Gastrocnemius medialis (tissue), 4 donors: ENCODE measurements around the gene COX5A. TPM values are rescaled to one million over a fixed set of nuclear protein-coding genes. Genes with fewer than 3 reads are reported as not detected.
A peak's percentile ranks its signal among the peaks of the same experiment; 100 is the strongest.
"Not testable (repeated sequence)": the region's sequence is repeated elsewhere in the genome, so short reads cannot be mapped to it uniquely, and the experiment has no call there.

ENCODE experiments used
- ATAC-seq, 2 donors: fragments of 150-250 bp; one replicate each; pipeline ENCODE4 v1.9.1; 2016
- DNase-seq, 2 donors: peaks; one replicate each; pipeline ENCODE4 v3.0.0-alpha.2; 2019
- H3K27ac ChIP-seq, 4 donors: fragments of 200-600 bp; sonication (generic); 1 replicate in 1 of 4; 2 replicates in 3 of 4; pipeline ENCODE4 v1.5.1; 2016 to 2018; ENCODE audit warnings: mild to moderate bottlenecking in 2 of 4, moderate library complexity in 1 of 4
- H3K27me3 ChIP-seq, 3 donors: fragments of 200-600 bp; sonication (generic) in 2 of 3; 1 replicate in 1 of 3; 2 replicates in 2 of 3; pipeline versions ENCODE4 v1.5.1 to v1.6.0; 2016 to 2019; ENCODE audit warnings: mild to moderate bottlenecking in 1 of 3, moderate library complexity in 1 of 3
- H3K36me3 ChIP-seq, 2 donors: fragments of 200-600 bp; sonication (generic) in 1 of 2; one replicate each; pipeline ENCODE4 v1.5.1; 2017 to 2018
- H3K4me1 ChIP-seq, 2 donors: fragments of 200-600 bp; sonication (generic) in 1 of 2; one replicate each; pipeline ENCODE4 v1.5.1; 2016 to 2017; ENCODE audit warnings: mild to moderate bottlenecking in 2 of 2
- H3K4me3 ChIP-seq, 4 donors: fragments of 200-600 bp; sonication (generic) in 3 of 4; 1 replicate in 1 of 4; 2 replicates in 3 of 4; pipeline ENCODE4 v1.5.1; 2016 to 2019; ENCODE audit warnings: mild to moderate bottlenecking in 2 of 4
- H3K9me3 ChIP-seq, 3 donors: fragments of 200-600 bp; sonication (generic) in 2 of 3; 1 replicate in 1 of 3; 2 replicates in 2 of 3; pipeline ENCODE4 v1.5.1; 2016 to 2019
- POLR2A ChIP-seq, 2 donors: fragments of 450-650 bp; IDR thresholded peaks; one replicate each; pipeline ENCODE4 v1.6.1; 2017; ENCODE audit warnings: antibody characterized with exemption in 2 of 2, mild to moderate bottlenecking in 2 of 2, moderate library complexity in 2 of 2
- in situ Hi-C, 4 donors: fragments of 200-750 bp; cut with MboI; loops; one replicate each; pipeline versions ENCODE4 v1.15.0 to v1.8.0; 2017; ENCODE audit warnings: low sequenced_read_pairs in 4 of 4
- intact Hi-C: fragments of 100-400 bp; cut with DNase I; formaldehyde crosslinking; loops from one replicate; pipeline ENCODE4 v1.15.1; 2023; ENCODE audit warnings: low total_unique reads
- total RNA-seq, 4 donors: library from RNA; depleted of rRNA; stranded (reverse); fragments of >200 nt; gene quantifications; one replicate each; pipeline versions ENCODE4 v1.1.0 to v1.2.3, GENCODE V29; 2016
- TF ChIP-seq, protein P1 (sequence below), 5 experiments: fragments of 450-650 bp in 3 of 5; fragments of 200-600 bp in 2 of 5; sonication (generic) in 2 of 5; IDR thresholded peaks in 4 of 5; conservative IDR thresholded peaks in 1 of 5; 1 replicate in 4 of 5; 2 replicates in 1 of 5; pipeline ENCODE4 v1.5.1; 2016 to 2019; ENCODE audit warnings: antibody characterized with exemption in 5 of 5, mild to moderate bottlenecking in 3 of 5, moderate library complexity in 3 of 5

The COX5A gene
- total RNA-seq, 4 donors from 2014 or later = 425 to 558 (median 512) TPM

DNA sequence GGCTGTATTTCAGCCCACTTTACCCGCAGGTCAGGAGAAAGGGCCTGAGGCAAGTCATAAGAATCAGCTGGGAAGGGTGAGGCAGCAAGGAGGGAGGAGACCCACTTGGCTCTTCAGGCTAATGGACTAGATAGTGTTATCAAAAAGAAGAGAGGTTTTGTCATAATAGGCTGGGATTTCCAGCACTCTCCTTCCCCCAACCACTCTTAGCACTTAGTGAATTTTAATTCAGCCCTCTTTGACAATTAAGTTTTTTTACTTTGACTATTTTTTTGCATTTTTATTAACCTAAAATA lies 47.3 kb downstream of the COX5A start:
- Histone ChIP-seq H3K27me3 (no peaks in the 10 kb centered on the region), H3K4me1 (peaks cover 25 to 28% of the 10 kb centered on the region in 2 donors), H3K27ac (peak overlapping the region; percentile 88 to 96 (median 92)), H3K9me3 (no peaks in the 10 kb centered on the region), H3K36me3 (peaks cover 0 to 13% of the 10 kb centered on the region in 2 donors), H3K4me3 (peak overlapping the region; percentile 88 to 100 (median 92))
- ATAC-seq (no peak), DNase-seq (no peak)
- intact Hi-C loops (no loop called here), in situ Hi-C loops (no loop called here)
- TF ChIP-seq POLR2A (IDR thresholded peaks at IDR 0.05) = no peak
- TF ChIP-seq, protein P1, sequence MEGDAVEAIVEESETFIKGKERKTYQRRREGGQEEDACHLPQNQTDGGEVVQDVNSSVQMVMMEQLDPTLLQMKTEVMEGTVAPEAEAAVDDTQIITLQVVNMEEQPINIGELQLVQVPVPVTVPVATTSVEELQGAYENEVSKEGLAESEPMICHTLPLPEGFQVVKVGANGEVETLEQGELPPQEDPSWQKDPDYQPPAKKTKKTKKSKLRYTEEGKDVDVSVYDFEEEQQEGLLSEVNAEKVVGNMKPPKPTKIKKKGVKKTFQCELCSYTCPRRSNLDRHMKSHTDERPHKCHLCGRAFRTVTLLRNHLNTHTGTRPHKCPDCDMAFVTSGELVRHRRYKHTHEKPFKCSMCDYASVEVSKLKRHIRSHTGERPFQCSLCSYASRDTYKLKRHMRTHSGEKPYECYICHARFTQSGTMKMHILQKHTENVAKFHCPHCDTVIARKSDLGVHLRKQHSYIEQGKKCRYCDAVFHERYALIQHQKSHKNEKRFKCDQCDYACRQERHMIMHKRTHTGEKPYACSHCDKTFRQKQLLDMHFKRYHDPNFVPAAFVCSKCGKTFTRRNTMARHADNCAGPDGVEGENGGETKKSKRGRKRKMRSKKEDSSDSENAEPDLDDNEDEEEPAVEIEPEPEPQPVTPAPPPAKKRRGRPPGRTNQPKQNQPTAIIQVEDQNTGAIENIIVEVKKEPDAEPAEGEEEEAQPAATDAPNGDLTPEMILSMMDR (IDR thresholded peaks at IDR 0.05 in 4 of 5, conservative IDR thresholded peaks at IDR 0.05 in 1 of 5) = no peak

DNA sequence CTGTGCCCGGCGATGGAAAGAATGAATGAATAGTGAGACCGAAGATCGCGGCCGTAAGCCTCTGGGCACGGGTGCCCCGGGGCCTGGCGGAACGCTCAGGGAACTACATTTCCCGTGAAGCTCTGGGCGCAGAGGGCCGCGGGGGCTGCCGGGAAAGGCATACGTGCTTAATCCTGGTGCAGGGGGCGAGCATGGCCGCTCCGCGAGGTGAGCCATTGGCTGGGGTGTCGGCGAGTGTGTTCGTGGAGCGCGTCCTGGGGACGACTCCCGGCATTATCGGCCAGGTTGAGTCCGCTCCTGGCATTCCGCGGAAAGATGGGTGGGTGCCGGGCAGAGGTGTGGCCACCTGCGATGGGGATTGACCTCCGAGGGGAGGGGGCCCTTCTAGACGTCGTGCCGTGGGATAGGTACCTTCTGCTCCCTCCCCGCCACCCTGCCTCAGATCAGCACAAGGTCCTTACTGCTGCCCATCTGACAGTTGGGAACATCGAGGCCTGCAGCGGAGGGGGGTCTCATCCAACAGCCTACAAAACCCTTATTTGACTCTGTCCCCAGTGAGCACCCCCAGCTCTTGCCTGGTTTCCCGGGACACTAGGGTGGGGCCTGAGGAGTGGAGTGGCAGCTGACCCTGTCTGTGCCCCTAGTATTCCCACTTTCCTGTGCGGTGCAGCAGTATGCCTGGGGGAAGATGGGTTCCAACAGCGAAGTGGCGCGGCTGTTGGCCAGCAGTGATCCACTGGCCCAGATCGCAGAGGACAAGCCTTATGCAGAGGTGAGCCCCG lies 47.8 kb downstream of the COX5A start, which contains the start of gene MPI:
Gene MPI (plus strand): TSS at position 160 of the 782 bp plus-strand sequence. CDS start 32 bp downstream, at position 192.
- Histone ChIP-seq H3K36me3 (peaks cover 0 to 13% of the 10 kb centered on the region in 2 donors), H3K27ac (peak within 1 kb of the TSS; percentile 88 to 96 (median 92)), H3K9me3 (no peaks in the 10 kb centered on the region), H3K27me3 (no peaks in the 10 kb centered on the region), H3K4me3 (peak within 1 kb of the TSS; percentile 88 to 100 (median 92)), H3K4me1 (peaks cover 25 to 28% of the 10 kb centered on the region in 2 donors)
- intact Hi-C loops = no loop called here
- DNase-seq (peak; percentile 71 to 81), ATAC-seq (peak; percentile 91 to 93)
- peak; percentile 51 to 62 for TF ChIP-seq POLR2A (IDR thresholded peaks at IDR 0.05)
- TF ChIP-seq, protein P1 (IDR thresholded peaks at IDR 0.05 in 4 of 5, conservative IDR thresholded peaks at IDR 0.05 in 1 of 5) = peak in 2 of 5 experiments; percentile 13 to 46
- in situ Hi-C loops = no loop called here

DNA sequence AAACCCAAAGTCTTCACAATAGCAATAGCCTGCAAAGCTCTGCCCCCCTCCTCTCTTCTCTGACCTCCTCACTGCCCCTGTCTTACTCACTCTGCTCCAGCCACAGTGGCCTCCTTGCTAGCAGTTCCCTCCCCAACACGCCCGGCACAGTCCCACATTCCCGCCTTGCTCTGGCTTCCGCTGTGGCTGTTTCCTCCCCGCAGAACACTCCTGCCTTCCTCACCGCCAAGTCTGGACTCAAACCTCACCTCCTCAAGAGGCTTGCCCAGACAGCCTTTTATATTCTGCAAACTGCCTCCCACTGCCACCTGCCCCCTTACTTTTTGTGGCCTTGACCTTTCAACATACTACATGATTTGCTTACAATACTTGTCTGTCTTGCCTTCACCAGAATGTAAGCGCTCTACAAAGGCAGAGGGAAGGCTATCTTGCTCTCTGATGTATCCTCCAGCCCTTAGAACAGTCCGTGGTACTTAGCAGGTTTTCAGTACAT lies 48.4 kb downstream of the COX5A start:
- in situ Hi-C loops = no loop called here
- Histone ChIP-seq H3K36me3 (peaks cover 0 to 13% of the 10 kb centered on the region in 2 donors), H3K27me3 (no peaks in the 10 kb centered on the region), H3K9me3 (no peaks in the 10 kb centered on the region), H3K27ac (peak overlapping the region; percentile 88 to 96 (median 92)), H3K4me3 (peak overlapping the region; percentile 88 to 100 (median 92)), H3K4me1 (peaks cover 25 to 28% of the 10 kb centered on the region in 2 donors)
- intact Hi-C loops = no loop called here
- peak; percentile 22 to 32 for ATAC-seq
- DNase-seq = no peak
- TF ChIP-seq, protein P1 (IDR thresholded peaks at IDR 0.05 in 4 of 5, conservative IDR thresholded peaks at IDR 0.05 in 1 of 5) = no peak
- no peak for TF ChIP-seq POLR2A (IDR thresholded peaks at IDR 0.05)

DNA sequence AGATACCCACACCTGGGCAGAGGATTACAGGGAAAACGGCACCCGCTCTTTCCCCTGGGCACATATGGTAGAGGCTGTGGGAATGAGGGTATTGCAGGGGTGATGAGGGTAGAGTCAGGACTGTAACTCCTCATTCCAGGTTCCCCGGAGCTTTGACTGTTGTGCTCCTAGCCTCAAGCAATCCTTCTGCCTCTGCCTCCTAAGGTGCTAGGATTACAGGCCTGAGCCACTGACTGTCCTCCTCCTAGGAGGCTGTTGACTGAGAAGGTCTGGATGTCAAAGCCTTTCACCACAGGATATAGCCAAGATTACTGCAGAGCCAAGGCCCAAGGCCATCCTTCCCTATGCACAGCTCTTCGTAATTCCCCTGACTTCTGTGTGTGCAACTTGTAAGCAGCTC lies 49.2 kb downstream of the COX5A start:
- peaks cover 25 to 28% of the 10 kb centered on the region in 2 donors for H3K4me1 ChIP-seq
- in situ Hi-C loops = no loop called here

DNA sequence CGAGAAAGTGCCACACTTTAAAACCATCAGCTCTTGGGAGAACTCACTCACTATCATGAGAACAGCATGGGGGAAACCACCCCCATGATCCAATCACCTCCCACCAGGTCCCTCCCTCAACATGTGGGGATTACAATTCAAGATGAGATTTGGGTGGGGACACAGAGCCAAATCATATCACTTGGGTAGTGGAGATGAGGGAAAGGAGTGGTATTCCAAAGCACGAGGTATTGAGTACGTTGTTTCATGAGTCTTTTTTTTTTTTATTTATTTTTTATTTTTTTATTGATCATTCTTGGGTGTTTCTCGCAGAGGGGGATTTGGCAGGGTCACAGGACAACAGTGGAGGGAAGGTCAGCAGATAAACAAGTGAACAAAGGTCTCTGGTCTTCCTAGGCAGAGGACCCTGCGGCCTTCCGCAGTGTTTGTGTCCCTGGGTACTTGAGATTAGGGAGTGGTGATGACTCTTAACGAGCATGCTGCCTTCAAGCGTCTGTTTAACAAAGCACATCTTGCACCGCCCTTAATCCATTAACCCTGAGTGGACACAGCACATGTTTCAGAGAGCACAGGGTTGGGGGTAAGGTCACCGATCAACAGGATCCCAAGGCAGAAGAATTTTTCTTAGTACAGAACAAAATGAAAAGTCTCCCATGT lies 50.2 kb downstream of the COX5A start:
- H3K4me3 ChIP-seq, intact Hi-C loops, DNase-seq, H3K36me3 ChIP-seq, in situ Hi-C loops, H3K27ac ChIP-seq, H3K9me3 ChIP-seq, ATAC-seq, H3K27me3 ChIP-seq: not testable (repeated sequence)
- H3K4me1 ChIP-seq = peaks cover 25 to 28% of the 10 kb centered on the region in 2 donors

More for the DNA sequence above, 49.2 kb downstream of the COX5A start:
- Histone ChIP-seq H3K27me3 (no peaks in the 10 kb centered on the region), H3K4me3 (no peak overlapping the region), H3K36me3 (peaks cover 0 to 12% of the 10 kb centered on the region in 2 donors), H3K27ac (peak overlapping the region in 1 of 4 donors; percentile 96), H3K9me3 (no peaks in the 10 kb centered on the region)
- no peak for TF ChIP-seq POLR2A (IDR thresholded peaks at IDR 0.05)
- TF ChIP-seq, protein P1 (IDR thresholded peaks at IDR 0.05 in 4 of 5, conservative IDR thresholded peaks at IDR 0.05 in 1 of 5) = no peak
- ATAC-seq = no peak
- intact Hi-C loops = no loop called here
- DNase-seq = no peak
